Caco-2 (cell line): Measurements from ENCODE around the gene PTGES3. TPM values are rescaled to one million over a fixed set of nuclear protein-coding genes. Genes with fewer than 3 reads are reported as not detected.
"Not testable (repeated sequence)": the region's sequence is repeated elsewhere in the genome, so short reads cannot be mapped to it uniquely, and the experiment has no call there.

Source experiments
- Bru-seq: library from RNA; stranded (reverse); fragments of 400-500 nt; gene quantifications from one replicate; lab custom pipeline; 2021; lab: Mats Ljungman, UMichigan
- BruChase-seq, 2 experiments: library from RNA; stranded (reverse); fragments of 400-500 nt; gene quantifications; one replicate each; lab custom pipeline; 2021; lab: Mats Ljungman, UMichigan
- BruUV-seq: library from RNA; stranded (reverse); fragments of 400-500 nt; replicated peaks from 2 replicates; lab custom pipeline; 2021; lab: Mats Ljungman, UMichigan
- CTCF ChIA-PET: fragments of 300-600 bp; sonication (Branson Sonifier 250); formaldehyde crosslinking; loops from one replicate; lab custom pipeline; 2022; ENCODE audit warnings: antibody characterized with exemption; lab: Charles Lee
- POLR2A ChIA-PET: fragments of 300-600 bp; sonication (Branson Sonifier 250); formaldehyde crosslinking; loops from one replicate; lab custom pipeline; 2022; ENCODE audit warnings: antibody characterized with exemption; lab: Charles Lee
- DNase-seq, 2 experiments: peaks; one replicate each; pipeline versions ENCODE4 v3.0.0 to v3.0.0-alpha.2; 2020 to 2022
- H3K27me3 ChIP-seq: replicated peaks from 2 replicates; pipeline ENCODE4 v1.6.0; 2011; ENCODE audit warnings: low read length; ENCODE audit not compliant: control insufficient read depth, insufficient read depth
- H3K36me3 ChIP-seq: 2 replicates; pipeline ENCODE4 v1.5.1; 2011; ENCODE audit warnings: low read length; ENCODE audit not compliant: control insufficient read depth, insufficient read depth
- H3K4me1 ChIP-seq: fragments of 250-450 bp; sonication (Bioruptor Pico); 2 replicates; pipeline ENCODE4 v1.5.1; 2020; ENCODE audit warnings: mild to moderate bottlenecking
- H3K4me3 ChIP-seq: 2 replicates; pipeline ENCODE4 v1.5.1; 2011; ENCODE audit warnings: low read depth, mild to moderate bottlenecking, control low read depth, low read length
- H3K9me3 ChIP-seq: fragments of 250-450 bp; sonication (Bioruptor Pico); 2 replicates; pipeline ENCODE4 v1.5.1; 2020; ENCODE audit warnings: mild to moderate bottlenecking, moderate library complexity
- H3K27ac Mint-ChIP-seq: one replicate; pipeline ENCODE4 v1.8.0; 2022; ENCODE audit warnings: mixed read lengths; ENCODE audit not compliant: unreplicated experiment
- H3K27me3 Mint-ChIP-seq: one replicate; pipeline ENCODE4 v1.8.0; 2022; ENCODE audit warnings: mixed read lengths; ENCODE audit not compliant: insufficient read depth, unreplicated experiment
- H3K36me3 Mint-ChIP-seq: one replicate; pipeline ENCODE4 v1.8.0; 2022; ENCODE audit warnings: mild to moderate bottlenecking, mixed read lengths; ENCODE audit not compliant: insufficient read depth, unreplicated experiment
- H3K4me1 Mint-ChIP-seq: one replicate; pipeline ENCODE4 v1.8.0; 2022; ENCODE audit warnings: low read depth, mixed read lengths; ENCODE audit not compliant: unreplicated experiment
- H3K4me3 Mint-ChIP-seq: one replicate; pipeline ENCODE4 v1.8.0; 2022; ENCODE audit warnings: mild to moderate bottlenecking, moderate library complexity, mixed read lengths; ENCODE audit not compliant: unreplicated experiment
- H3K9me3 Mint-ChIP-seq: one replicate; pipeline ENCODE4 v1.8.0; 2022; ENCODE audit warnings: mixed read lengths; ENCODE audit not compliant: unreplicated experiment
- intact Hi-C: fragments of 100-400 bp; cut with micrococcal nuclease; formaldehyde crosslinking; loops from one replicate; pipeline ENCODE4 v1.10.0; 2022; ENCODE audit not compliant: unreplicated experiment
- long read RNA-seq: library from polyadenylated mRNA; stranded (forward); transcript quantifications from one replicate; pipeline ENCODE4 v2.0.0, GENCODE V29; 2022
- total RNA-seq: library from RNA; stranded (reverse); gene quantifications from 2 replicates; pipeline ENCODE4 v1.2.3, GENCODE V29; 2022
- TF ChIP-seq, protein P1 (sequence below), 2 experiments: fragments of 200-600 bp in 1 of 2; IDR thresholded peaks; 1 replicate in 1 of 2; 2 replicates in 1 of 2; pipeline versions ENCODE4 v1.5.1 to v1.8.0; 2011 to 2022; ENCODE audit warnings: antibody characterized with exemption in 1 of 2, control low read depth in 1 of 2, inconsistent platforms in 1 of 2, low read depth in 1 of 2, low read length in 1 of 2, mild to moderate bottlenecking in 1 of 2, moderate library complexity in 1 of 2; ENCODE audit not compliant: insufficient read depth in 1 of 2, severe bottlenecking in 1 of 2, unreplicated experiment in 1 of 2

PTGES3 gene, protein sequence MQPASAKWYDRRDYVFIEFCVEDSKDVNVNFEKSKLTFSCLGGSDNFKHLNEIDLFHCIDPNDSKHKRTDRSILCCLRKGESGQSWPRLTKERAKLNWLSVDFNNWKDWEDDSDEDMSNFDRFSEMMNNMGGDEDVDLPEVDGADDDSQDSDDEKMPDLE
- 241 and 242 TPM in 2 replicates for total RNA-seq
- Bru-seq, nascent RNA: percentile 94 among the genes with signal in this experiment
- percentile 97 among the genes with signal in this experiment for BruChase-seq, experiment 1, labeled RNA remaining after a 2-hour chase
- percentile 99 among the genes with signal in this experiment for BruChase-seq, experiment 2, labeled RNA remaining after a 6-hour chase
- long read RNA-seq, transcript PTGES3-202 (7 exons, 1,547 nt): minor isoform, 27 of 562 reads
- long read RNA-seq, transcript PTGES3-204 (7 exons, 1,017 nt): minor isoform, 8 of 562 reads
- long read RNA-seq, transcript PTGES3-207 (9 exons, 2,077 nt): minor isoform, 6 of 562 reads
- long read RNA-seq, transcript PTGES3-201 (8 exons, 1,920 nt): major isoform, 477 of 562 reads
- long read RNA-seq, partial matches to known transcripts: 11 of 562 reads
- long read RNA-seq, other reads (novel, unspliced or antisense): 33 of 562 reads

DNA sequence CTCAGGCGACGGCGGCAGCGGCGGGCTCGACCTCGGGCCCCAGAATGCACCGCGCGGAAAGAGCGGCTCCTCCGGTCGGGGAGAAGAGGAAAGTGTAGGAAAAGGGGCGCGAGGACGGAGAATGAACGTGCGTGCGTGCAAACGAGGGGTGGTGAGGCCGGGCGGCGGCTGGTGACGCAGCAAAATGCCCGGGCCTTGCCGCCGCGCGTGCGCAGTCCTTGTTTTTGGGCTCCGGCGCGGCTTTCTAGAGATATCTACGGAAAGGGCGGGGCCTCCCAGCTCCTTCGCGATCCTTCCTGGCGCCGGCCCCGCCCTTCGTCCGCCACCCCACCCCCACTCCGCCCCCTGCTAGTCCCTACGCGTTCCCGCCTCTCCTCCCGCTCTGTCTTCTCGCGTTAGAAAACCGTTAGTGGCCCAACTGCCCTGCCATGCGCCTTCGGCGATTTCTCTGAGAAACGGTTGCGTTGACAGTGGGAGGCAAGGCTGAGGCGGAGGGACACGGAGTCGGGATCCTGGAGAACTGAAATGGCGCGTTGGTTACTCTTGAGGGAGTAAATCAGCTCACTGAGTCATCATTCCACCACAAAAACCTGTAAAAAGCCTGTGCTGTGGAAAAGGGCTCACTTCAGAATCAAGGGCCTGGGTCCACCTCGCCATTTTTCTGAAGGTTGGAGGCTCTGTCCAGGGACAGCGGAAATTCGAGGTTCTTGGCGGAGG lies at the start of gene PTGES3:
PTGES3 (minus strand) TSS at position 156 of the 717 bp plus-strand sequence. CDS start 285 bp downstream, outside the sequence.
- no peaks in the 10 kb centered on the region for H3K27me3 Mint-ChIP-seq
- BruUV-seq: no TSS peak
- CTCF ChIA-PET: interaction anchor here (0.5 to 1.9 kb wide), 6 partner anchors 17 to 328 kb away, joined by 3 to 21 read pairs (median 5); partner anchors contain the start of genes NACA and TAC3
- intact Hi-C loops: loop anchor here (1.0 to 2.0 kb wide), 3 partner anchors 37 to 51 kb away; partner anchors contain the start of gene NACA
- POLR2A ChIA-PET: interaction anchor here (0.5 to 3.1 kb wide), 13 partner anchors 9 to 439 kb away, joined by 3 to 51 read pairs (median 5); partner anchors contain the start of genes ATP5F1B, GLS2 and NACA
- peak; percentile 98 for DNase-seq
- peak within 1 kb of the TSS; percentile 92 for H3K27ac Mint-ChIP-seq
- Histone ChIP-seq H3K27me3 (no peaks in the 10 kb centered on the region), H3K4me1 (no peaks in the 10 kb centered on the region), H3K4me3 (peak within 1 kb of the TSS; percentile 68), H3K9me3 (no peaks in the 10 kb centered on the region), H3K36me3 (no peaks in the 10 kb centered on the region)
- H3K4me1 Mint-ChIP-seq: no peaks in the 10 kb centered on the region
- peak within 1 kb of the TSS; percentile 87 for H3K4me3 Mint-ChIP-seq
- TF ChIP-seq, protein P1, sequence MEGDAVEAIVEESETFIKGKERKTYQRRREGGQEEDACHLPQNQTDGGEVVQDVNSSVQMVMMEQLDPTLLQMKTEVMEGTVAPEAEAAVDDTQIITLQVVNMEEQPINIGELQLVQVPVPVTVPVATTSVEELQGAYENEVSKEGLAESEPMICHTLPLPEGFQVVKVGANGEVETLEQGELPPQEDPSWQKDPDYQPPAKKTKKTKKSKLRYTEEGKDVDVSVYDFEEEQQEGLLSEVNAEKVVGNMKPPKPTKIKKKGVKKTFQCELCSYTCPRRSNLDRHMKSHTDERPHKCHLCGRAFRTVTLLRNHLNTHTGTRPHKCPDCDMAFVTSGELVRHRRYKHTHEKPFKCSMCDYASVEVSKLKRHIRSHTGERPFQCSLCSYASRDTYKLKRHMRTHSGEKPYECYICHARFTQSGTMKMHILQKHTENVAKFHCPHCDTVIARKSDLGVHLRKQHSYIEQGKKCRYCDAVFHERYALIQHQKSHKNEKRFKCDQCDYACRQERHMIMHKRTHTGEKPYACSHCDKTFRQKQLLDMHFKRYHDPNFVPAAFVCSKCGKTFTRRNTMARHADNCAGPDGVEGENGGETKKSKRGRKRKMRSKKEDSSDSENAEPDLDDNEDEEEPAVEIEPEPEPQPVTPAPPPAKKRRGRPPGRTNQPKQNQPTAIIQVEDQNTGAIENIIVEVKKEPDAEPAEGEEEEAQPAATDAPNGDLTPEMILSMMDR (IDR thresholded peaks at IDR 0.05; ENCODE audit: insufficient read depth in 1 of 2, low read depth in 1 of 2, low read length in 1 of 2, severe bottlenecking in 1 of 2, unreplicated experiment in 1 of 2): no peak
- H3K9me3 Mint-ChIP-seq: no peaks in the 10 kb centered on the region
- H3K36me3 Mint-ChIP-seq: peaks cover 61% of the 10 kb centered on the region

DNA sequence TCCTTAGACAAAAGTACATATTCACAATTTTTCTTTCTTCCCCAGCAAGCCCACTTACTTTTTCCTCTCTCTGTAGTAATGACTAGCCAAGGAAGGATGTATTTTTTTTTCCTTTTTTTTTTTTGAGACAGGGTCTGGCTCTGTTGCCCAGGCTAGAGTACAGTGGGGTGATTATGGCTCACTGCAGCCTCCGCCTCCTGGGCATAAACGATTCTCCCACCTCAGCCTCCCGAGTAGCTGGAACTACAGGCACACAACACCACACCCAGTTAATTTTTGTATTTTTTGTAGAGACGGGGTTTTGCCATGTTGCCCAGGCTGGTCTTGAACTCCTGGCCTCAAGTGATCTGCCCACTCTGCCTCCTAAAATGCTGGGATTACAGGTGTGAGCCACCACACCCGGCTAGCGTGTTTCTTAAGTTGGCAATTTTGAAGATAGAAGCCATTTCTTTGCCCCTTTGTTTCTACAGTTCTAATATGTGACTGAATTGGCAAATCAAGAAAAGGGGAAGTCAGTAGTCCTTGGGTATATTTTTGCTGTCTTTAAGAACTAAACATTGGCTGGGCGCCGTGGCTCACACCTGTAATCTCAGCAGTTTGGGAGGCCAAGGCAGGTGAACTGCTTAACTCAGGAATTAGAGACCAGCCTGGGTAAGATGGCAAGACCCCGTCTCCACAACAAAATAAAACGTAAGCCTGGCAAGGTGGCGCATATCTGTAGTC lies 40.2 kb upstream of the PTGES3 start:
- H3K36me3 Mint-ChIP-seq: peaks cover 50% of the 10 kb centered on the region
- no peak overlapping the region for H3K4me3 Mint-ChIP-seq

DNA sequence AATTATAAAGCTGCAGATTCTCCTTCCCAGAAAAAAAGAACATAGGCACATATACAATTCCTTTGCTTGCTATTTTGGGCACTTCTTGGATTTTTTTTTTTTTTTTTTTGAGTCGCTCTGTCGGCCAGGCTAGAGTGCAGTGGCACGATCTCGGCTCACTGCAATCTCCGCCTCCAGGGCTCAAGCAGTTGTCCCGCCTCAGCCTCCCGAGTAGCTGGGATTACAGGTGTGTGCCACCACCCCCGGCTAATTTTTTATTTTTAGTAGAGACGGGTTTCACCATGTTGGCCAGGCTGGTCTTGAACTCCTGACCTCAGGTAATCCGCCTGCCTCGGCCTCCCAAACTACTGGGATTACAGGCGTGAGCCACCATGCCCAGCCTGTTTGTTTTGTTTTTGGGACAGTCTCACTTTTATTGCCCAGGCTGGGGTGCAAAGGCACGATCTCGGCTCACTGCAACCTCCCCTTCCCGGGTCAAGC lies 38.2 kb upstream of the PTGES3 start:
- Mint-ChIP-seq H3K4me1 (peaks cover 20% of the 10 kb centered on the region), H3K36me3 (peaks cover 66% of the 10 kb centered on the region)
- CTCF ChIA-PET: not testable (repeated sequence)

More for the DNA sequence above, 40.2 kb upstream of the PTGES3 start:
- H3K4me1 ChIP-seq: peaks cover 2% of the 10 kb centered on the region
- H3K27me3 ChIP-seq: no peaks in the 10 kb centered on the region
- ChIA-PET POLR2A (no interaction called here), CTCF (no interaction called here)
- no peak for DNase-seq
- H3K9me3 ChIP-seq: no peaks in the 10 kb centered on the region
- H3K27ac Mint-ChIP-seq: no peak overlapping the region
- TF ChIP-seq, protein P1 (IDR thresholded peaks at IDR 0.05; ENCODE audit: insufficient read depth in 1 of 2, low read depth in 1 of 2, low read length in 1 of 2, severe bottlenecking in 1 of 2, unreplicated experiment in 1 of 2): no peak
- H3K36me3 ChIP-seq: no peaks in the 10 kb centered on the region
- intact Hi-C loops: no loop called here
- H3K4me3 ChIP-seq: no peak overlapping the region
- H3K9me3 Mint-ChIP-seq: no peaks in the 10 kb centered on the region
- no peaks in the 10 kb centered on the region for H3K27me3 Mint-ChIP-seq
- peaks cover 8% of the 10 kb centered on the region for H3K4me1 Mint-ChIP-seq
- BruUV-seq: no TSS peak

More for the DNA sequence above, 38.2 kb upstream of the PTGES3 start:
- Mint-ChIP-seq H3K27ac (peak overlapping the region; percentile 99), H3K4me3 (peak overlapping the region; percentile 99)
- H3K36me3 ChIP-seq, DNase-seq, H3K9me3 Mint-ChIP-seq, H3K27me3 ChIP-seq, H3K9me3 ChIP-seq, intact Hi-C loops, BruUV-seq, H3K27me3 Mint-ChIP-seq: not testable (repeated sequence)
- Histone ChIP-seq H3K4me1 (peaks cover 23% of the 10 kb centered on the region), H3K4me3 (peak overlapping the region; percentile 68)
- POLR2A ChIA-PET: interaction anchor here (0.7 to 1.8 kb wide), 4 partner anchors 38 to 733 kb away, joined by 3 to 51 read pairs (median 10); partner anchors contain the start of genes PTGES3 and STAT6
